ENCODE data around the gene KRT74.
A peak's percentile ranks its signal among the peaks of the same experiment; 100 is the strongest.

DNA sequence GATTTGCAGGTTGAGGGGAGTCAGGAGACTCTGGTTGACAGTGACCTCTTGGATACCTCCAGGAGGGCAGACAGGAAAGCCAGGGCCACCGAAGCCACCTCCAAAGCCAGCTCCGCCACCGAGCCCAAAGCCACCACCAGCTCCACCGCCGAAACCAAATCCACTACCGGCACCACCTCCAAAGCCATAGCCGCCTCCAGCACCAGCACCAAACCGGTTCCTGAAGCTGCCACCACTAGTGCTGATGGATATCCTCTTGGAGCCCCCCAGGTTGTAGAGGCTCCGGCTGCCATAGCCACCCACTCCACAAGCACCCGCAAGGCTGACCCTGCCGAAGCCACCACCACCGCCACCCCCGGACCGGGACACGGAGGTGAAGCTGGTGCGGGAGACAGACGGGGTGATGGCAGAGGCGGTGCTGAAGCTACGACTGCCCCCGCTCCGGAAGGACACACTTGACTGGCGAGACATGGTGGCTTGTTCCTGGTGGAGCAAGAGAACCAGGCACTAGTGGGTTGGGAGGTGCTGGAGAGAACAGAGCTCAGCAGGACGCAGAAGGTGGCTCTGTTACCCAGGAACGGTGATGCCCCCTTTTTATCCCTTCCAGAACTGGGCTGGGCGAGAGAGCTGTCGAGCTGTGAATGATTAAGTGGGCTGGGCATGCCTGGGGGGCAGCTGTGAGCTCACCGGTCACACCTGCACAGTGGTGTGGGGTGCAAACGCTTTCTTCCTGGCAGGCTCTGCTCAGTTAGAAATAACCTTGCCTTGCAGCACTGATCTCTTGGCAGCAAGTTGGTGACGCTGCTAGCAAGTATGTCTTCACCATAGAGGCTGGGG, 53.6 kb downstream of the KRT74 start, which contains the start of gene KRT5:
- TF ChIP-seq POLR2A (IDR thresholded peaks at IDR 0.05) (peak; percentile 86), POLR2AphosphoS5 (IDR thresholded peaks at IDR 0.05) (peak; percentile 82)
- TF ChIP-seq, protein P1, sequence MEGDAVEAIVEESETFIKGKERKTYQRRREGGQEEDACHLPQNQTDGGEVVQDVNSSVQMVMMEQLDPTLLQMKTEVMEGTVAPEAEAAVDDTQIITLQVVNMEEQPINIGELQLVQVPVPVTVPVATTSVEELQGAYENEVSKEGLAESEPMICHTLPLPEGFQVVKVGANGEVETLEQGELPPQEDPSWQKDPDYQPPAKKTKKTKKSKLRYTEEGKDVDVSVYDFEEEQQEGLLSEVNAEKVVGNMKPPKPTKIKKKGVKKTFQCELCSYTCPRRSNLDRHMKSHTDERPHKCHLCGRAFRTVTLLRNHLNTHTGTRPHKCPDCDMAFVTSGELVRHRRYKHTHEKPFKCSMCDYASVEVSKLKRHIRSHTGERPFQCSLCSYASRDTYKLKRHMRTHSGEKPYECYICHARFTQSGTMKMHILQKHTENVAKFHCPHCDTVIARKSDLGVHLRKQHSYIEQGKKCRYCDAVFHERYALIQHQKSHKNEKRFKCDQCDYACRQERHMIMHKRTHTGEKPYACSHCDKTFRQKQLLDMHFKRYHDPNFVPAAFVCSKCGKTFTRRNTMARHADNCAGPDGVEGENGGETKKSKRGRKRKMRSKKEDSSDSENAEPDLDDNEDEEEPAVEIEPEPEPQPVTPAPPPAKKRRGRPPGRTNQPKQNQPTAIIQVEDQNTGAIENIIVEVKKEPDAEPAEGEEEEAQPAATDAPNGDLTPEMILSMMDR (IDR thresholded peaks at IDR 0.05): no peak
